GM21825 (cell line): ENCODE results near the gene MARF1.
"Not testable (repeated sequence)": the region's sequence is repeated elsewhere in the genome, so short reads cannot be mapped to it uniquely, and the experiment has no call there.

ENCODE experiments used
- ATAC-seq: cut with Tn5 transposase; IDR thresholded peaks from one replicate; pipeline ENCODE4 v1.9.1; 2021; ENCODE audit warnings: mild to moderate bottlenecking, moderate library complexity; ENCODE audit not compliant: unreplicated experiment

The MARF1 gene

GRCh38 chr16:15654591-15654990 lies 11.6 kb upstream of the MARF1 start:
- ATAC-seq, result no peak

GRCh38 chr16:15653227-15653626 lies 10.3 kb upstream of the MARF1 start:
- no peak for ATAC-seq

GRCh38 chr16:15652293-15653001 lies 9.5 kb upstream of the MARF1 start:
- no peak for ATAC-seq

DNA sequence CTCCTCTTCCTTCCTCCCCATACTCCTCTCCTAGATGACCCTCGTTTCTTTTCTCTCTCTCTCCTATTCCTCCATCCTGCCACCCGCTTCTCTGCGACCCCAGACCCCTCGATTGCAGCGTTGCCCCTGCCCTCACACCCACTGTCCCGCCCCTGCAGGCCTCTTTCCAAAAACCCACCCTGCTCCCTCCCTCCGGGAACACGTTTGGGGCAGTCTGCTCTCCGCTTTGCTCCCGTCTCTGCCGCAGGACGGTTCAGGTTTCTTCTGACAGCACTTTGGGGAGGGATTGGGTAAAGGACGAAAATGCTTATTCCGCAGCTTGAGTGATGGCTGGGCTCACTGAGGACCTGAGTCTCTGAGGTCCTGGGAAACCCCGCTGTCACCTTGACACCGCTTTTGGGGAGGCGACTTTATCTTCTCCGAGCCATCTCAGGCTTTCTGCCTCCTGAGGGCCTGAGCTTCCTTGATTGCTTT lies 7.8 kb upstream of the MARF1 start:
- peak; percentile 20 for ATAC-seq

DNA sequence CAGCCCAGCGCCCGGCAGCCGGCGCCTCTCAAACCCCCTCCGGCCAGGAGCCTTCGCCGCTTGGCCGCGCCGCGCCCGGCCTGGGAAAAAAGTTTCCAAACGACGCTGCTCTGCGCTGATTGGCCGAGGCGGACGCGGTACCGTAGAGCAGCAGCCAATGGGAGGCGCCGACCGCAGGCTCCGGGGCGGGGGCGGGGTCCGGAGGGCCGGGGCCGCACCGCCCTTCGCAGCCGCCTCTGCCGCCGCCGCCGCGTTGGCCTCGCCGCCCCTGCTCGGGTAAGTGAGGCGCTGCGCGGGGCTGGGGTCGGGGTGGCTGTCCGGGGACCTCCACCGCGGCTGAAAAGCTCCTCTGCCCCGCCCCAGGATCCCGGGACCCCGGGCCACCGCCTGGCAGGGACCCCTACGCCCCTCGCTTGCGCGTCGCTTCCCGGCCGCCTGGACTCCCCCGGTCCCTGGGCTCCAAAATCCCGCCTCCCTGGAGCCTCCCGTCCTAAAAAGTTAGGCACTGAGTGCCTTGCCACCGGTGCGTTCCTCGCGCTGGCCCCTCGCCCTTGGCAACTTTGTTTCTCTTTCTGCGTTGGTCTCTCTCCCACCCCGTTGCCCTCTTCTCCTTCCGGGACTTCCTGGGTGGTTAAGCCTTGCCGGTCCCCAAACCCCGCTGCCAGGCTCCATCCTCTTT lies 7.2 kb upstream of the MARF1 start, which contains the start of gene NDE1:
Gene NDE1 (plus strand): TSS at position 227 of the 679 bp plus-strand sequence. CDS start 14,534 bp downstream, outside the sequence.
- ATAC-seq, result peak; percentile 74

- no peak for ATAC-seq
Observed at GRCh38 chr16:15649727-15650018, 6.7 kb upstream of the MARF1 start.

- ATAC-seq, result not testable (repeated sequence)
Observed at GRCh38 chr16:15649311-15649710, 6.4 kb upstream of the MARF1 start.

DNA sequence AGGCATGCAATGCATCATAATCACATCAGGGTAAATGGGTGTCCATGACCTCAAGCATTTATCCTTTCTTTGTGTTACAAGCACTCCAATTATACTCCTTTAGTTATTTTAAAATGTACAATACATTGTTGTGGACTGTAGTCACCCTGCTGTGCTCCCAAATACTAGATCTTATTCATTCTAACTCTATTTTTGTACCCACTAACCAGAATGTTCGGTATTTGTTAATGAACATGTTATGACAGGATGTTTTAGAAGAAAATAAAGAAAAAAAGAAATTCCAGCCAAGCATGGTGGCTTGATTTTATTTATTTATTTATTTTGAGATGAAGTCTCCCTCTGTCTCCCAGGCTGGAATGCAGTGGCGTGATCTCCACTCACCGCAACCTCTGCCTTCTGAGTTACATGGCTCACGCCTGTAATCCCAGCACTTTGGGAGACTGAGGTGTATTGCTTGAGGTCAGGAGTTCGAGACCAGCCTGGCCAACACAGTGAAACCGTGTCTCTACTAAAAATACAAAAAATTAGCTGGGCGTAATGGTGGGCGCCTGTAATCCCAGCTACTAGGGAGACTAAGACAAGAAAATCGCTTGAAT lies 5.3 kb upstream of the MARF1 start:
- ATAC-seq, result no peak

DNA sequence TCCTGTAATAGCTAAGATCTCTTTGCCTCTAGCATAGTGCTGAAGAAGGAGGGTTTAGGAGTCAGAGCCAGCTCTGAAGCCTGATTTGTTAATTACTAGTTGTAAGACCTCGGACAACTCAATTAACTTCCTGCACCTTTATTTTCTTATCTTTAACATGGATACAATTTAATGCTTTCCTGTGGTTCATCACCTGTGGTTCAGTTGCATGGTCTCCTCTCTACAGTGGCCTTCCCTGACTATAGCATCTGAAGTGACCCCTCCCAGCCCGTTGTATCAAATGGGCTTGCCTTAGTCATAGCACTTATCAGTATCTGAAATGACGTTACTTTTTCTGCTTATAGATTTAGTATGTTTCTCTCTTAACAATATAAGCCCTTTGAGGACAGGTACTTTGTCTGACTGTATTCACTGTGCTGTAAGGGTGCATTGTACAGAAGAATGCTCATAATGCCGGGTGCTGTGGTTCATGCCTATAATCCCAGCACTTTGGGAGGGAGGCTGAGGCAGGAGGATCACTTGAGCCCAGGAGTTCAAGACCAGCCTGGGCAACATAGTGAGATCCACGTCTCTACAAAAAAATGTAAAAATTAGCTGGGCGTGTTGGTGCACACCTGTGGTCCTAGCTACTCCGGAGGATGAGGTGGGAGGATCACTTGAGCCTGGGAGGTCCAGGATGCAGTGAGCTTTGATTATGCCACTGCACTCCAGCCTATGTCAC lies 4.5 kb upstream of the MARF1 start:
- ATAC-seq, result no peak

GRCh38 chr16:15646557-15647293 lies 3.8 kb upstream of the MARF1 start:
- not testable (repeated sequence) for ATAC-seq

GRCh38 chr16:15644962-15645465 lies 2.1 kb upstream of the MARF1 start:
- not testable (repeated sequence) for ATAC-seq

DNA sequence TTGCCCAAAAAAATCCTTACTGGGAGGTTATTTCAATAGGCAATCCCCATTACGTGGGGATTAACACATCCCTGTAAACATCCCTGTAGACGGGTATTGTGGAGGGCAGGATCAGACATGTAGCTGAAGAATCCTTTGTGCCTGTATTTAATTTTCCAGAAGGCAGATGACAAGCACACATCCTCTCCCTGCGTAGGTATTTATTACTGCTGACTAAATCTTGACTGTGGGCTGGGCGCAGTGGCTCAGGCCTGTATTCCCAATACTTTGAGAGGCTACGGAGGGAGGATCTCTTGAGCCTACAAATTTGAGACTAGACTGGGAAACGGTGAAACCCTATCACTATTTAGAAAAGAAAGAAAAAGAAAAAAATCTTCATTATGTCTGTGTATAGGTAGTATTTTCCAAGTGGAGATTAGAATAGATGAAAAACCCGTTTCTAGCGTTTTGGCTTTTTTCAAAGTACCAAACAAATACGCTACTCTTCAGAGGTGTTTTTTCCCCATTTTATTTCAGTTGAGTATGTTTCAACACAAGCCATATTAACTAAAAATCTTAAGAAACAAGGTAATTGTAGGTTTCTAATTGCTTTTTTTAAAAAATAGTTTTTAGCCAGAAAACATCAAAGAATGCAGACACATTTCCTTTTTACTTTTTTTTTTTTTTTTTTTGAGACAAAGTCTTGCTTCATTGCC lies 1.5 kb upstream of the MARF1 start:
- ATAC-seq, result no peak

GRCh38 chr16:15643946-15644250 lies 944 bp upstream of the MARF1 start:
- no peak for ATAC-seq

DNA sequence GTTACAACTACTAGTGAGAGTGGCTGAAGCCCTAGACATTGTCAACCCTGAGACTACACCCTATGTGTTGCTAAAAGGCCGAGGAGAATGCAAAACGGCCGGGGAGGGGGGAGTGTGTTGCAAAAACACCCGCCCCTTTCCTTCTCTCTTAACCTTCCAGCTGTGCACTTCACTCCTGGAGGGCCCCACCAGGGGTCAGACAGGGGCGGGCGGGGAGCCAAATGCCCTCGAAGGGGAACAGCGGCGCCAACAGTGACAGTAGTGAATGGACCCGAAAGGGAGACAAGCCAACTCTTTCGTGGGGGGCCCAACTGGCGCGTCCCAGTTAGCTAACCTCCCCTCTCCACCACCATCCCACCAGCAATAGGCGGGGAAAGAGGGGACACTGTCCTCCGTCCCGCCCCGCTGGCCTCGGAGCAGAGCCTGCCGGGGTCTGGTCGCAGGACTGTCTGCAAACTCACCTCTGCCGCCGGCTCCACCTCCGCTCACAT lies 352 bp downstream of the MARF1 start:
- peak; percentile 49 for ATAC-seq

GRCh38 chr16:15641753-15642556 lies 999 bp downstream of the MARF1 start:
- no peak for ATAC-seq

DNA sequence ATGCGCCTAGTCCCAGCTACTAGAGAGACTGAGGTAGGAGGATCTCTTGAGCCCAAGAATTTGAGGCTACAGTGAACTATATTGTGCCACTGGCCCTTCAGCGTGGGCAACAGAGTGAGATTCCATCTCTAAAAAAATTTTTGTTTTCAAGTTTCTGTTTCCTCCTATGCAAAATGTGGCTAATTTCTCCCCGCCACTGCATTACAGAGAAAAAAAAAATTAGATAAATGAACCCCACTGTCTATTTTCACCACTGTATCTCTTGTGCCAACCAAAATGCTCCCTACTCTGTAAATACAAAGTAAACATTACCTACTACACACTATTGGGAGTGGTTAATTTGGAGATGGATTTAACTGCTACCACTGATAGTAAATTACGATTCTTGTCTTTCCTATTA lies 2.0 kb downstream of the MARF1 start:
- ATAC-seq, result no peak

- ATAC-seq, result no peak
Observed at GRCh38 chr16:15639061-15639568, 3.8 kb downstream of the MARF1 start.

DNA sequence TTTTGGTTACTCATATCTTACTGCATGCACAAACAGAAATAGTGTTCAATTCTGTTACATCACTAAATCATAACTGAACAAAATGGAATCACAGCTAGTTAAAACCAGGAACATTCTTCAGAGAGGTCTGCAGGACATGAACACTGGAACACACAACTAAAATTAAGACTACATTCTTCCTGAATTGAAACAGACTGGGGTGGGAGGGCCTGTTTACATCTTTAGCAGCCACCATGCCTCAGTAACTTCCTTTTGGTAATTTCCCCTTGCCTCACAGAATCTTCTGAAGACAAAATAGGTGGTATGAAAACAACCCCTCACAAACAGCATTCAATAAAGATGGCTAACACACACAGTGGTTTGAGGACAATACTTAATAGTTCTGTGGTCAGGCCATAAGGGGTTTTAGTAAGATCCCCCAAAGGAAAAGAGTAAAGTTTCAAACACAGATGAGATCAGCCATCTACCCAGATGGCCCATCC lies 6.5 kb downstream of the MARF1 start:
- ATAC-seq, result no peak

DNA sequence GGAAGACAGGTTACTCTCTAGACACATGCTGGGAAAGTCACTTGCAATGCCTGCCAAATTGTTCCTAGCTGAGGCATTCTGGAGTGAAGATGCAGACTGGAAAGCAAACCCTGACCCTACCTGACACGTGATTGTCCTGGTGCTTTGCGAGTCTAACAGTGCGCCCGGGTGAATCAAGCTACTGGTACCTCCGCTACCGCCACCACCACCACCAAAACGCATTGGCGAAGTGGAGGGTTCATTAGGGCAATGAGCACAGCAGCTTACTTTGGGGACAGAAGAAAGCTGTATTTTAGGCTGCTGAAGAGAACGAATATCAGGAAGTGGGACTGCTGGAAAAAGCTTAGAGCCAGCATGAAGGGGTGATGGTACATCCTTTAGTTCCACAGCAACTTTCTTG lies 7.0 kb downstream of the MARF1 start:
- ATAC-seq, result no peak
